GM19372 (cell line): ENCODE results near the gene NTRK1.
"Not testable (repeated sequence)": the region's sequence is repeated elsewhere in the genome, so short reads cannot be mapped to it uniquely, and the experiment has no call there.

ENCODE experiments used
- ATAC-seq: cut with Tn5 transposase; IDR thresholded peaks from one replicate; pipeline ENCODE4 v1.9.1; 2021; ENCODE audit warnings: mild to moderate bottlenecking, low read depth, moderate library complexity; ENCODE audit not compliant: unreplicated experiment

The NTRK1 gene

DNA sequence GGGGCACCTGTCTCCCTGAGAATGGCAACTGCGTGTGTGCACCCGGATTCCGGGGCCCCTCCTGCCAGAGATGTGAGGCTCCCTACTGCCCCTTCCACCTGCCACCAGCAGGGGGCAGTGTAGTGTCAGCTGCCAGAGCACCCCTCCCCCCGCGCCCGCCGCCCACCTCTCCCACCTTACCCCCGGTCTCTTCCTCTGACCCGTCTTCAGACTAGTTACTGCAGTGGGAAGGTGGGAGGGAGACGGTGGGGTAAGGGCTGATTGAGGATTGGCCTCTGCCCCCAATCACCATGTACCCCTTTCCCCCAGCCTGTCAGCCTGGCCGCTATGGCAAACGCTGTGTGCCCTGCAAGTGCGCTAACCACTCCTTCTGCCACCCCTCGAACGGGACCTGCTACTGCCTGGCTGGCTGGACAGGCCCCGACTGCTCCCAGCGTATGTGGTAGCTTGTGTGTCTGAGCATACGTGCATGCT is 49.7 kb downstream of the NTRK1 start:
- ATAC-seq: no peak

DNA sequence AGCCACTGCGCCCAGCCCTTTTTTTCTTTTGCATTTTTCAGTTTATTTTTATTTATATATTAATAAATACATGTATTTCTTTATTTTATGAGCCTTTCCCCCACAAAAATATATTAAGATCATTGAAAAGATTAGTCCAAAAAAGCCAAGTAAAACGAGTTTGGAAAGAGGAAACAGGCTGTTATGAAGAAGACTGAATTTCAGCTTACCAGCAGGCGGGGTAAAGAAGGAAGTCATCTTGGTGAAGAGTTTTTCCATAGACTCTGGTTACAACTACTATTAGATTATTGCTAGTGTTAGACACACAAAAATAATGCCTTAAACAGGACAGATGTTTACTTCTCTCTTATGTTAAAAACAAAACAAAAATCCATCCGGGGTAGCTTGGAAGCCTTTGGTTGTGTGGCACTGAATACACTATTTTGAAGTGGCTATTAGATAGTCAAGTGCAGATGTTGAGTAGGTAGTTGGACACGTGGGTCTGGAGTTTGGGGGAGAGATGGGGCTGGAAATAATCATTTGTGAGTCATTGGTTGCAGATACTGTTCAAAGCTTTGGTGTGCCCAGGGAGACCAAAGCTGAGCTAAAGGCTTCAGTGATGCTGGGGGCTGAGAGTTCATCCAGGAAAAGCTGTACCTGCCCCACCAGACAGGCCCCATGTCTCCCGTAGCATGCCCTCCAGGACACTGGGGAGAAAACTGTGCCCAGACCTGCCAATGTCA is 51.1 kb downstream of the NTRK1 start:
- no peak for ATAC-seq

DNA sequence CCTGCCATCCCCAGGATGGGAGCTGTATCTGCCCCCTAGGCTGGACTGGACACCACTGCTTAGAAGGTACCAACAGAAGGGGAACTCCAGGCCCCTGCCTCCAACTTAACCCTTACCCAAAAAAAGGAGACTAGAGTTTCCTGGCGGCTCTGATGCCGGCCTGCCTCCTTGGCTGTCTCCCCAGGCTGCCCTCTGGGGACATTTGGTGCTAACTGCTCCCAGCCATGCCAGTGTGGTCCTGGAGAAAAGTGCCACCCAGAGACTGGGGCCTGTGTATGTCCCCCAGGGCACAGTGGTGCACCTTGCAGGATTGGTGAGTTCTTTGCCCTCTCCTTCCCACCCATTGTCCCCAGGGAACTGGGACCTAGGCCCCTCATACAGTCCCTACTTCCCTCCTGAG is 51.6 kb downstream of the NTRK1 start:
- no peak for ATAC-seq

DNA sequence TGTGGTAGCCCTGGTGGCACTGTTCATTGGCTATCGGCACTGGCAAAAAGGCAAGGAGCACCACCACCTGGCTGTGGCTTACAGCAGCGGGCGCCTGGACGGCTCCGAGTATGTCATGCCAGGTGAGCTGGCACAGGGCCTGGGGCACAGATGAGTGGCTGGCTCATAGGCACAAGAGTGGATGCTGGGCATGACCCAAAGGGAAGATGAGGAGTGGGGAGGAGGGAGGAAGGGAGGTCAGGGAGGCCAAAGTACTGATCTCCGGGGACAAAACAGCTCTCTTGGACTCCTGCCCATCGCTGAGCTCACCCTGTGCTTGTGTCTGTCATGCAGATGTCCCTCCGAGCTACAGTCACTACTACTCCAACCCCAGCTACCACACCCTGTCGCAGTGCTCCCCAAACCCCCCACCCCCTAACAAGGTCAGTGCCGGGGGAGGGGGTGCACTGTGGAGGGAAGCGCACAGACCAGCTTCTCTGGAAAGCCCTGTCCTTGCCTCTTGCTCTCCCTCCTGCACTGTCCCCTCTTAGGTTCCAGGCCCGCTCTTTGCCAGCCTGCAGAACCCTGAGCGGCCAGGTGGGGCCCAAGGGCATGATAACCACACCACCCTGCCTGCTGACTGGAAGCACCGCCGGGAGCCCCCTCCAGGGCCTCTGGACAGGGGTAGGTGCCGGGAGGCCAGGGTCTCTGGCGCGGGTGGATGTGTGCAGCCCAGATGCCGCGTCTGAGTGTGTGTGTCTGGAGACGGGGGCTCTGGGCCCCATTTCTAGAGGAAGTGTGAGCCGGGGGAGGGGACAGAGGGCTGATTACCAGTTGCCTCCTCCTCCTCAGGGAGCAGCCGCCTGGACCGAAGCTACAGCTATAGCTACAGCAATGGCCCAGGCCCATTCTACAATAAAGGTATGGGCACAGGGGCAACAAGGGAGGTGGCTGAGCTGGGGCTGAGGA is 52.5 kb downstream of the NTRK1 start:
- ATAC-seq: no peak

DNA sequence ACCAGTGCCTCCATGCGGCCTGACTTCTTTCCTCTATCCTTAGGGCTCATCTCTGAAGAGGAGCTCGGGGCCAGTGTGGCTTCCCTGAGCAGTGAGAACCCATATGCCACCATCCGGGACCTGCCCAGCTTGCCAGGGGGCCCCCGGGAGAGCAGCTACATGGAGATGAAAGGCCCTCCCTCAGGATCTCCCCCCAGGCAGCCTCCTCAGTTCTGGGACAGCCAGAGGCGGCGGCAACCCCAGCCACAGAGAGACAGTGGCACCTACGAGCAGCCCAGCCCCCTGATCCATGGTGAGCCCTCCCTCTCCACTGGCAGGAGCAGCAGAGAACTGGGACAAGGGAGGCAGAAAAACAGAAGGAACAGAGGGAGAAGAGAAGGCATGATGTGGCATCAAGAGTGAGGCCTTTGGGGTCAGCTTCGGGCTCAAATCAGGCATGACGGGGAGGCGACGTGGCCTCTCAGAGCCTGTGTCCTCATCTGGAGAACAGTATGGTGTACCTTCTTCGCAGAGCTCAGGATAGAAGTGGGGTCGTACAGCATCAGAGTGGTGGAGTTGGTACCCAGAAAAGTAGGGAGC is 53.2 kb downstream of the NTRK1 start:
- ATAC-seq: no peak

DNA sequence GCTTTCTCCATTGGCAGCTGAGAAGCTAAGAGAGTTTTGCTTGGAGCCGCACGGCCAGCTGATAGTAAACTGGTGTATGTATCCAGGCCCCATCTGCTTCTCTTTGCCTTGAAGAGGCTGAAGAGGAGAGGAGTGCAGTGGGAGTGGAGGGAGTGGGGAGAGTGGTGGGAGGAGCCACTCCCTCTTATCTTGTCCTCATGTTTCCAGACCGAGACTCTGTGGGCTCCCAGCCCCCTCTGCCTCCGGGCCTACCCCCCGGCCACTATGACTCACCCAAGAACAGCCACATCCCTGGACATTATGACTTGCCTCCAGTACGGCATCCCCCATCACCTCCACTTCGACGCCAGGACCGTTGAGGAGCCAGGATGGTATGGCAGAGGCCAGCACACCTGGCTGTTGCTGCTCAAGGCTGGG is 53.8 kb downstream of the NTRK1 start:
- no peak for ATAC-seq

DNA sequence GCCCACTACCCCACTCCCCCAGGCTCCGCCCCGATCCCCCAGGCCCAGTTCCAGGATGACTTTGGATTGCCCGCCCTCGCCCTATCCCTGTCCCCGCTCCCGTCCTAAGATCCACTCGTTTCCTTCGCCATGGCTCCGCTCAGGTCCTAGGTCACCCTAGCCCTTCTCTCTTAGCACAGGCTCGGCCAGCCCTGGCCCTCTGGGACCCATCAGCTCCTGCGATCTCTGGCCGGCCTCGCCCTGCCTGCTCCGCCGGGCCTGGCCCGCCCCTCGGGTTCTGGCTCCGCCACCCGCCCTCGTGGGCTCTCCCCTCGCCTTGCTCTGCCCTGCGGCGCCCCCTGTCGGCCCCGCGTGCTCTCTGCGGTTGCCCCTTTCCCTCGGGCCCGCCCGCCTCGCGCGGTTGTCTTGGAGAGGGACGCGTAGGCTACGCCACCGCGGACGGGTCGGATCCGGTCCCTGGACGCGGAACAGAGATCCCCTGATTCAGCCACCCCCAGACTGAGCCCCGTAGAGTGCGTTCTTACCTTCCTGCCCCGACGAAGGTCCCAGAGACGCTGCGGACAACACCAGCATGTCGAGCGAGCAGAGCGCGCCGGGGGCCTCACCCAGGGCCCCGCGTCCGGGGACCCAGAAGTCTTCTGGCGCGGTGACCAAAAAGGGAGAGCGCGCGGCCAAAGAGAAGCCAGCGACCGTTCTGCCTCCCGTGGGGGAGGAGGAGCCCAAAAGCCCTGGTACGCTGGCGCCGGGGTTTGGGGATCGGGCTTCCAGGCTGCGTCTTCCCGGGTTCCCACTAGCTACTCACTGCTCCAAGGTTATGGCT is 59.8 kb downstream of the NTRK1 start, which contains the start of gene LRRC71:
Gene LRRC71 (plus strand): TSS at position 400 of the 820 bp plus-strand sequence. CDS start 172 bp downstream, at position 572.
- no peak for ATAC-seq

DNA sequence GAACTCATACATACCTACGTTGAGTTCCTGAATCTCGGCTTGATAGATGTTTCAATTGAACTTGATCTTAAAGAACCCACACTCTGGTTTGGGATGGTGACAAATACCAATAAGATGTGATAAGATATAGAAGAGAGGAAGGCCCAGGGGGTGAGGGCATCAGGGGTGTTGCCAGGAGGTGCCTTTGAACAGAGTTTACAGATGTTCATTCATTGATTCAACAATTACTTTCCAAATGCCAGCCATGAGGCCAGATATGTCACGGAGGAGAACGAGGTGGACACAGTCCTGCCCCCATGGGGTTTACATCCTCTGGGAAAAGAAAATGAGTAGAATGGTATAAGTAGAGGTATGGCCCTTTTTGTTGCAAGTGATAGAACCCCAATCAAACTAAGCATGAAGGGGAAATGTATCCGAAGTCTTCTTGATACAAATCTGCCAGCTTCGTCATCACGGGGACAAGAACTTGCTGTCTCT is 60.4 kb downstream of the NTRK1 start:
- no peak for ATAC-seq

DNA sequence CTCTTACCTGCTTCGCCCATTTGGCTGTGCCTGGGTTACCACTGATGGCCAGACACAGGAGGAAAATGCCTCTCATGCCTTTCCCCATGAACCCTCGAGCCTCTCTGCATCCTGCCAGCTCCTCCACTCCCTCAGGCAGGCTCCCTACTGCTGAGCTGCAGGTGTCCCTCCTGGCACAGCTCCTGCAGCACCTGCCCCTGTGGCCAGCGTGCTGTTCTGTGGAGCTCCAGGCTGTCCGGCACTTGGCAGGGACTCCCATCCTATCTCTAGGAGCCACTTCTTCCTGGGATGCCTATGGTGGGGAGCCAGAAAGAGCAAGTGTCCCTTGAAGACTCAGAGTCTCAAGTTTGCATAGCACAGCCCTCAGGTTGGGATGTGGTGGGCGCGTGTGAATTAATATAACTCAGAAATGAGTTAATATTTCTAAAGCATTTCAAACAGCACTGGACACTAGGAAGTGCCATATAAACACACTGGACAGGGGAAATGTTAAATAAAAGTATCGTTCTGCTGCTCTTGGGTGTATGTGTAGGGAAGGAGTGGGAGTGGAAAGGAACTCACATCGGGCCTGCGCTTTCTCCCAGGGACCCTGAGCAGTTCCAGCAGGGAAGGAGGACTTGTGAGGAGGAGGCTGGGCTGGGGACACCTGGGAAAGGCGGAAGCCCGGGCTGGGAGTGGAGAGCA is 62.5 kb downstream of the NTRK1 start:
- no peak for ATAC-seq

DNA sequence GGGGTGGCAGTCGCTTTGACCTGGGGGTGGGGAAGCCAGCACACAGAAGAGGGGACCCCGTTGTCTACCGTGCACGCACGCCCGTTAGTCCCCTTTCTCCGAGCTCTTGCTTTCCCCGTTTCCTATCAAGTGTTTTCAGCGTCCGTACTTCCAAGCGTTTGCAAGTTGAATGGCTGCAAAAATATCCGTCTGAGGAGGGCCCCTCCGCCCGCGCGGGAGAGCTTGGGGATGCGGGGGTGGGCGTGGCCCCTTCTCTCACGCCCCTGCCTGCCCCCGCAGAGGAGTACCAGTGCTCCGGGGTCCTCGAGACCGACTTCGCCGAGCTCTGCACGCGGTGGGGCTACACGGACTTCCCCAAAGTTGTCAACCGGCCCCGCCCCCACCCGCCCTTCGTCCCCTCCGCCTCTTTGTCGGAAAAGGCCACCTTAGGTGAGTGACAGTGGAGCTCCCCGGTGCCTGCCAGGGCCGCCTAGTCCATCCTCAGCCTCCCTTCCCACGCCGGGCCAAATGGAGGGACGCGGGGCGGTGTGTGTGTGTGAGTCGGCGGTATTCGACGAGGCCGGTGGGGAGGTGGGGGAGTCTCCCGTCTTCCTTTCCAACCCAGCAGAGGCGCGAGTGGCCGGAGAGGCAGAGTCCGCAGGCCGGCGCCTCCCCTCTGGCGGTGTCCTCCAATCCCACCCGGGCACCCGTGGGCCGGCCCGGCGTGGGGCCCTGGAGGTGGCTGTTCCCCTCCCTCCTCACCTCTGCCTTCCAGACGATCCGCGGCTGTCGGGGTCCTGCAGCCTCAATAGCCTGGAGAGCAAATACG is 63.2 kb downstream of the NTRK1 start:
- no peak for ATAC-seq

DNA sequence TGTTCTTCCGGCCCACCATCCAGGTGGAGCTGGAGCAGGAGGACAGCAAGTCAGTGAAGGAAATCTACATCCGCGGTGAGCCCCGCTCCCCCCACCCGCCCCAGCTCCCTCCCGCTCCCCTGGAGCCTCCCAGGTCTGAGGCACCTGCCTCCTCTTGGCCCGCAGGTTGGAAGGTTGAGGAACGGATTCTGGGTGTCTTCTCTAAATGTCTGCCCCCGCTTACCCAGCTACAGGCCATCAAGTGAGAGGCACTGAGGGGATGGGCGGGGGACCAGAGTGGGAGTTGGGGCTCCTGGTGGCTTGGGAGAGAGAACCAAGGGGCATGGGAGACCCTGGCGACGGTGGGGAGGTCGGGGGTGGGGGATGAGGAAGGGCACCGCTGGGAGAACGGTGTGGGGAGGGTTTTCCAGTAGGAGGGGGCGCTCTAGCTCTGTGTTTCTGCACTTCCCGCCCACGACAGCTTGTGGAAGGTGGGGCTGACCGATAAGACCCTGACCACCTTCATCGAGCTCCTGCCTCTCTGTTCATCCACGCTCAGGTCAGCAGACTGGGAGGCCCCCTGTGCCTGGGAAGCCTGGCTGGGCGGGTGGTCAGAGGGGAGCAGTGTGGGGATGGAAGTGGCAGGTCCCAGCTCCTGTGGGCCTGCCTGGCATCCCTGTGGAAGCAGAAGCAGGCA is 64.0 kb downstream of the NTRK1 start:
- no peak for ATAC-seq

DNA sequence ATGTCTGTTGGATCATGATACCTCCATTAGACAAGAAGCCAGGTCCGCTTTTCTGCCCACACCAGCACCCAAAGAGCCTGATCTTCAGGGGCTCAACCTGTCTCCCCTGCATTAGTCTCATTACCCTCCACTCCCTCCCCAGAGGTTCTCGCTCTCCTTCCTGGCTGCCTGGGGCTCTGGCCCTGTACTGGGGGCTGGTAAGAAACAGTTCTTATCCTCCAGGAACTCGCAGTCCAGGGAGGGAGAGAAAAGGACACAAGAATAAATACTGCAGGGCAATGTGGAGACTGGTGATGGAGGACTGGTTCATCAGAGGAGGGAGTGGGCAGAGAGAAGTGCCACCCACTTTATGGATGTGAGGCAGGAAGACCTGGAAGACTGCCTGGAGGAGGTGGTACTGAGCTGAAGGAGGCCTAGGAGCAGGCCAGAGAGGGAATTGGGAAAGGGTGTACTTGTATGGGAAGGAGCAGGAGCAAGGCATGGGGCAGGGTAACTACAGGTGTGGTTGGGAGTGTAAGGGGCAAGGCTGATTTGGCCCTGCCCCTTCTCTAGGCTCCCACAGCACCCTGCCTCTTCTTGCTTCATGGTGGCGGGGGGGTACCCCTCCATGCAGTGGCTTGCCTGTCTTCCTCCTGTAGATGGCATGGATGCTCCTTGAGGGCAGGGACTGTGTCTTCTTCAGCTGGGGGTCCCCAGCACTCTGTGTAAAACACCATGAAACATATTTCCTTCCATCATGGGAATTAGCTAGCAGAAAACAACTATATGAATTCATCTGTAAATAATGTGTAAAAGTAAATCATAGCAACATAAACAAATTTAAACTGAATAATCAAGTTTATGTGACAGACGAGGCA is 64.7 kb downstream of the NTRK1 start:
- ATAC-seq: no peak

DNA sequence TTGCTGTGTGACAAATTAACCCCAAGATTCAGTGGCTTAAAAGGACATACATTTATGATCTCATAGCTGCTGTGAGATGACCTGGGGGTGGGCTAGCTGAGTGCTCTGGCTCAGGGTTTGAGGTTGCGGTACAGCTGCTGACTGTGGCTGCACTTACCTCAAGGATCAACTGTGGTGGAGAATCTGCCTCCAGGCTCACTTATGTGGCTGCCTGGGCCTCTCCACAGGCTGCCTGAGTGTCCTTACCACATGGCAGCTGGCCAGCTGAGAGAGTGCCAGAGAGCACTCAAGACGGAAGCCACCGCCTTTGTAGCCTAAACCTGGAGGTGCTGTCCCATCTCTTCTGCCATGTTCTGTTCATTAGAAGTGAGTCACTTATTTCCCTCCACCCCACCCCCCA is 65.5 kb downstream of the NTRK1 start:
- ATAC-seq: no peak

DNA sequence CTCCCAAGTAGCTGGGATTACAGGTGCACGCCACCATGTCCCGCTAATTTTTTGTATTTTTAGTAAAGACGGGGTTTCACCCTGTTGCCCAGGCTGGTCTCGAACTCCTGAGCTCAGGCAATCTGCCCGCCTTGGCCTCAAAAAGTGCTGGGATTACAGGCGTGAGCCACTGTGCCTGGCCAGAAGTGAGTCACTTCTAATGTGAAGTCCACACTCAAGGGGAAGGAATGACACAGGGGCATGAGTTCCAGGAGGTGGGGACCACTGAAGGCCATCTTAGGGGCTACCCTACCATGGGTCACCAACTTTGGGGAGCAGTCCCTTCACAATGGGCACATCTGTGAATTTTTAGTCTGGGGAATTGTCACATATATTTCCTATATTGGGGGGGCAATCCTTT is 66.0 kb downstream of the NTRK1 start:
- not testable (repeated sequence) for ATAC-seq

DNA sequence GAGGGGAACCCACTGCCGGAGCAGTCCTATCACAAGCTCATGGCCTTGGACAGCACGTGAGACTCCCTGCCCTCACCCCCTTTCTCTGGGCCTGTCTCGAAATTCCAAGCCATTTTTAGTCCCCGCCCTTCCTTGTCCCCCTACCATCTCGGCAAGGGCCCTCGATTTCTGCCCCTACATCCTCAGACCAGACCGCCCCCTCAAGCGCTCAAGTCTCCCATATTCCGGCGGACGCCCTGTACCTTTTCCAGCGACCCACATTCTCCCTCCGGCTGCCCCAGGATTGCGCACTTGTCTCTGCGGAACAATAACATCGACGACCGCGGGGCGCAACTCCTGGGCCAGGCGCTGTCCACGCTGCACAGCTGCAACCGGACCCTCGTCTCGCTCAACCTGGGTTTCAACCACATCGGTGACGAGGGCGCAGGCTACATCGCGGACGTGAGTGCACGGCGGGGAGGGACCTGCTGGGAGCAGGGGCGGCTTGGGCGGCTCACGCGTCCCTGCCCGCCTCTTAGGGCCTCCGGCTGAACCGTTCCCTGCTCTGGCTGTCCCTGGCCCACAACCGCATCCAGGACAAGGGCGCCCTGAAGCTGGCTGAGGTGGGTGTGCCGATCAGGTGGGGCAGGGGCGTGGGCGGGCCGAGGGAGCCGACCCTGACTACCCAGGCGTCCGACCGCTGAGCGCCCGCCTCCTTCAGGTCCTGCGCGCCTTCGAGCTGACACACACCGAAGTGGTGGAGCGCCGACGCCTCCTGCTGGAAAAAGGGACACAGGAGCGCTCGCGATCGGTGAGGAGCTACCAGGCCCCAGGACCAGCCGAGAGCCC is 66.8 kb downstream of the NTRK1 start:
- no peak for ATAC-seq

DNA sequence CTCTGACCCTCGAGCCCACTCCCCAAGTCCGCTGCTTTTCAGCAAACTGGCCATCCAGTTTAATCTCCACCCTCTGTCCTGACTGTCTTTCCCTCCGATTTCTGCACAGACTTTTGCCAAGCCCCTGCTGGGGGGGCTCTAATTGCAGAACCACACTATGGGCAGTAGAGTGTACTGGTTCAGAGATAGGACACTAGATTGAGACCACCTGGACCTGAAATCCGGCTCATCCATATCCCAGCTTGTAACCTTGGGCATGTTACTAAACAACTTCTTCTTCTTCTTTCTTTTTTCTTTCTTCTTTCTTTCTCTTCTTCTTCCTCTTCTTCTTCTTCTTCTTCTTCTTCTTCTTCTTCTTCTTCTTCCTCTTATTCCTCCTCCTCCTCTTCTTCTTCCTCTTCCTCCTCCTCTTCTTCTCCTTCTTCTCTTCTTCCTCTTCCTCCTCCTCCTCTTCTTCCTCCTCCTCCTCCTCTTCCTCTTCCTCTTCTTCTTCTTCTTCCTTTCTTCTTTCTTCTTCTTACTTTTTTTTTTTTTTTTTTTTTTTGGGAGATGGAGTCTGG is 67.5 kb downstream of the NTRK1 start:
- no peak for ATAC-seq
